Fibroblast of lung (primary cell): Measurements from ENCODE around the gene DNAJC7.

ENCODE experiments used
- EZH2 ChIP-seq: IDR thresholded peaks from 2 replicates; pipeline ENCODE4 v1.5.1; 2012; ENCODE audit warnings: low read length, control low read depth, mild to moderate bottlenecking; ENCODE audit errors: missing control alignments
- TF ChIP-seq, protein P1 (sequence below), 2 donors: IDR thresholded peaks in 1 of 2; conservative IDR thresholded peaks in 1 of 2; 1 replicate in 1 of 2; 2 replicates in 1 of 2; pipeline ENCODE4 v1.5.1; 2011 to 2012; ENCODE audit warnings: low read length in 2 of 2, control low read depth in 1 of 2, inconsistent platforms in 1 of 2, low read depth in 1 of 2, mild to moderate bottlenecking in 1 of 2

DNA sequence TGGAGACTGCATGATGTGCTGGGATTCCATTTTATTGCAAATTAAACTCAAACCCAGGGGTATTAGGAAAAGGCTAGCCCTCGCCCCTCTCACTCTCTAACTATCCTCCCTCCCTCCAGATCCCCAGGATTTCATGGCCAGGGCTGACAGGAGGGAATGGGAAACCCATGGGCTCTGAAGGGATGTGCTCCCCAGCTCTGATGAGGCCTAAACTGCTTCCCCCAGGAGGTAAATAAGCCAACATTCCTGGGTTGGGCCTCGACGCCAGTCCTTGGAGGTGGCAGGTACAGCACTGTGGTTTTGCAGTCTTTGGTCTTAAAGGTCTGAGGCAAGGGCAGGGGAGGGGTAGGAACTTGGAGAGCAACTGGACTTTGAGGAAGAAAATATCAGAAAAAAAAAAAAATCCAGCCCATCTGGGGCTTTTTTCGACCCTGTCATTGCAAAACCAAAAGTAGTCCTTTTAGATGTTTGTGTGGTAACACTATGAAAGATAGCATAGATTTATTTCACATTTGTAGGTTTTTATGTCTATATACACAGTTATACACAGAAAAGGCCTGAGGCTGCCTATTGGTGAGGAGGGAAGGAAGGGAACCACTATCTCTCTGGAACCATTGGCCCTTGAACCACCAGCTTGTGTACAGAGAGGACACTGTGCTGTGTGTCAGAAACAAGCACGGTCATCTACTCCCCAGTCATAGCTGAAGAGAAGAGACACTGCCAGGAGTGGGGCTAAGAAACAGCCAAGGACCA, 21.2 kb upstream of the DNAJC7 start:
- TF ChIP-seq, protein P1, sequence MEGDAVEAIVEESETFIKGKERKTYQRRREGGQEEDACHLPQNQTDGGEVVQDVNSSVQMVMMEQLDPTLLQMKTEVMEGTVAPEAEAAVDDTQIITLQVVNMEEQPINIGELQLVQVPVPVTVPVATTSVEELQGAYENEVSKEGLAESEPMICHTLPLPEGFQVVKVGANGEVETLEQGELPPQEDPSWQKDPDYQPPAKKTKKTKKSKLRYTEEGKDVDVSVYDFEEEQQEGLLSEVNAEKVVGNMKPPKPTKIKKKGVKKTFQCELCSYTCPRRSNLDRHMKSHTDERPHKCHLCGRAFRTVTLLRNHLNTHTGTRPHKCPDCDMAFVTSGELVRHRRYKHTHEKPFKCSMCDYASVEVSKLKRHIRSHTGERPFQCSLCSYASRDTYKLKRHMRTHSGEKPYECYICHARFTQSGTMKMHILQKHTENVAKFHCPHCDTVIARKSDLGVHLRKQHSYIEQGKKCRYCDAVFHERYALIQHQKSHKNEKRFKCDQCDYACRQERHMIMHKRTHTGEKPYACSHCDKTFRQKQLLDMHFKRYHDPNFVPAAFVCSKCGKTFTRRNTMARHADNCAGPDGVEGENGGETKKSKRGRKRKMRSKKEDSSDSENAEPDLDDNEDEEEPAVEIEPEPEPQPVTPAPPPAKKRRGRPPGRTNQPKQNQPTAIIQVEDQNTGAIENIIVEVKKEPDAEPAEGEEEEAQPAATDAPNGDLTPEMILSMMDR (conservative IDR thresholded peaks at IDR 0.05 in 1 of 2, IDR thresholded peaks at IDR 0.05 in 1 of 2; ENCODE audit: low read depth in 1 of 2, low read length in 2 of 2), result no peak
- no peak for TF ChIP-seq EZH2
